Lung microvascular endothelial cell (primary cell): Measurements from ENCODE around the gene ALDH4A1. TPM values are rescaled to one million over a fixed set of nuclear protein-coding genes. Genes with fewer than 3 reads are reported as not detected.
A peak's percentile ranks its signal among the peaks of the same experiment; 100 is the strongest.
"Not testable (repeated sequence)": the region's sequence is repeated elsewhere in the genome, so short reads cannot be mapped to it uniquely, and the experiment has no call there.

Experiments
- DNase-seq, 2 donors: peaks; one replicate each; pipeline versions ENCODE4 v3.0.0 to v3.0.0-alpha.2; 2010; ENCODE audit warnings: low read depth in 2 of 2
- total RNA-seq: library from RNA; depleted of rRNA; stranded (reverse); fragments of >200 nt; gene quantifications from 2 replicates; pipeline ENCODE4 v1.2.1, GENCODE V29; 2014

The ALDH4A1 gene
- total RNA-seq, 1 donor from 2014 or later, result 14.7 TPM

DNA sequence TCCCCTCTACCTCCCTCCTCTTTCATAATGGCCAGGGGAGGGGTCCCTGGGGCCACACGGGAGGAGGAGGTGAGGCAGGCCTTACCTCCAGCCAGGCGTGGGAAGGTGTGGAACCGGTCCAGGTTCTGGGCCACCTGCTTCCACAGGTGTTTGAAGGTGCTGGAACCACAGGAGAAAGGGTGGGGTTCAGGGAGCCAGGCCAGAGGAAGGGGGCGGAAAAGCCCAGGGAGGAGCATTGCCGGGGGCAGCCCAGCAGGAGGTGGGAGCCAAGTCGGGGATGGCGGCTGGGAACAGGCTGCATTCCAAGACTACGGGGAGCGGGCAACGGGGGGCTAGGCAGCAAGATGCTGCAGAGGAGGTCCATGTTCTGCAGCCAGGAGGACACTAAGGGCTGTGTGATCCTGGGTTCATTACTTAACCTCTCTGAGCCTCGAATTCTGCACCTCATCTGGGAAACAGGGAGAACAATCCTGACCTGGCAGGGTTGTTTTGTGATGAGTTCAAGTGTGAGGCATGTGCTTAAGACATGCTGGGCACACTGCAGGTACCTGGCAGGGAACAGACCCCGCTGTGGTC, 23.1 kb downstream of the ALDH4A1 start:
- no peak for DNase-seq

DNA sequence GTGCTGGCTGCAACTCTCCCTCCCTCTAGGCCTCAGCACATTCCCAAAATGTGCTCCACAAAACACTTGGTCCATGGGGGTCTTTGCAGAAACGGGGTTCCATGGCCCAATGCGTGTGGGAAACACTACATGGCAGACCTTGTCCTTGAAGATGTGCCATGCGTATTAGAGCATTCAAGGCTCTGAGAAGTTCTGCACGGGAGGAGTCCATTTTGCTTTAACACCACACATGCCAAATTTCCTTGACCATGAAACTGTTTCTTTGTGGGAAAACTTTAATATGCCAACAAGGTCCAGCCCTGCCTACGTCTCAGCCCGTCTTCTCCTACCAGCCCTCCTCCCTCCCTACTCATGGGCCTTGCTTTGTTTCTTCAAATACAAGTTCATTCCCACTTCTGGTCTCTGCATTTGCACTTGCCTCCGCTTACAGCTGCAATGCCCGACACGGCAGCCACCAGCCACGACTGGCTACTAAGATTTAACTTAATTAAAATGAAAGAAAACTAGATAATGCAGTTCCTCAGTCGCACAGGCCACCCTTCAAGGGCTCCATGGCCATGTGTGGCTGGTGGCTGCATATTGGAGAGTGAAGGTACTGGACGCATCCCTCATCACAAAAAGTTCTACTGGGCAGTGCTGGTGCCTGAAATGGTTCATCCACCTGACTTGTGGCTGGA, 23.7 kb downstream of the ALDH4A1 start:
- no peak for DNase-seq

DNA sequence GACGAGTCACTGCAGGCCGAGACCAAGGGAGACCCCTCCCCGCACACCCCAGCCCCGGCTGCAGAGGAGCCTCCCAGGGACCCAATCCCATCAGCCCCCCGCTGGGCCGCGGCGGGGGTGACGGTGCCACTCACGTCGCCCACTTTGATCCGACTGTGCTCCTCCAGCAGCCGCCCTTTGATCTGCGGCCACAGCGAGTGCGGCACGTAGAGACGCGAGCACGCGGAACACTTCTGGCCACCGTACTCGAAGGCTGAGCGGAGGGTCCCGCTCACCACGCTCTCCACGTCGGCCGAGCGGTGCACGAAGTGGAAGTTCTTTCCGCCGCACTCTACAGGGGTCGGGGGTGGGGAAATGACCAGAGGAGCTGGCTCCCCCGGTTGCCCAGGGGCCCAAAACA, 25.1 kb downstream of the ALDH4A1 start:
- DNase-seq, result no peak

GRCh38 chr1:18876210-18876609, 26.1 kb downstream of the ALDH4A1 start:
- no peak for DNase-seq

DNA sequence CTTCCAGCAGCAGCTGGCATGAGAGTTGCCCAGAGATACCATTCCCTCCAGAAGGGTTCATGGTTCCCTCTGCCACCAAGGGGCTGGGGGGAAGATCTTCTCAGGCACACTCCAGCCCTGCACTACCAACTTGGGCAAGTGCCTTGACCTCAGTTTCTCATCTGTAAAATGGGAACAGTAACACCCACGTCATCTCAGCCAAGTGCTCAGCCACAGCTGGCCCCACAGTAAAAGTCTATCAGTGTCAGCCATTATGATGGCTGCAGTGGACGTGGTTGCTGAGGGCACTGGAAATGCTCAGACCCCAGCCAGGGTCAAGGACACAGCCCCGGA, 26.6 kb downstream of the ALDH4A1 start:
- no peak for DNase-seq

DNA sequence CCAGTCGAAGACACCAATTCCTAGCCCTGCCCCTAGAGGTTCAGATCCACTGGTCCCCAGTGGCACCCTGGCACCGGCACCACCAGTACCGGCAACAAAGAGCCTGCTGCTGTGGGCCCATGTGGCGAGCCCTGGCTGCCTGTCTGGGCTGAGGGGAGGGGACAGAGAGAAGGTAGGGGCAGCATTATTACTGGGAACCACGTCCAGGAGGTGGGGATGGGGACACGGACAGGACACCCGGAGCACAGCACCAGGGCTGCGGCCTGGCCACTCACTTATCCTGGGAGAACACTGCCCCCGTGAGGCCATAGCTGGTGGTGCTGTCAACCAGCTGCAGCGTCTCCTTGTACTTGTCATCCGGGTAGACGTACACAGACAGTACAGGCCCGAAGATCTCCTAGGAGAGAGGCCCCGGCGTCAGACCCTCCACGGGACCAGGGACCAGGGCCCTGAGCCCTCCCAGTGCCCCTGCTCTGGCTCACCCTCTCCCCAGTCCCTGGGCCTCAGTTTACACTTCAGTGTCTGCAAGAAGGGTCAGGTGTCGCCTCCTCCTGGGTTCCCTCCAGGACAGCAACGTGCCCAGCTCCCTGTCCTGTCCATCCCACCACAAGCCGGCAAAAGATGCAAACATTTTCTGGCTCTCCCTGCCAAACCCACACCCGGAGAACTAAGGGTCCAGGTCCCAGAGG, 27.1 kb downstream of the ALDH4A1 start:
- peak; percentile 89 to 91 for DNase-seq

DNA sequence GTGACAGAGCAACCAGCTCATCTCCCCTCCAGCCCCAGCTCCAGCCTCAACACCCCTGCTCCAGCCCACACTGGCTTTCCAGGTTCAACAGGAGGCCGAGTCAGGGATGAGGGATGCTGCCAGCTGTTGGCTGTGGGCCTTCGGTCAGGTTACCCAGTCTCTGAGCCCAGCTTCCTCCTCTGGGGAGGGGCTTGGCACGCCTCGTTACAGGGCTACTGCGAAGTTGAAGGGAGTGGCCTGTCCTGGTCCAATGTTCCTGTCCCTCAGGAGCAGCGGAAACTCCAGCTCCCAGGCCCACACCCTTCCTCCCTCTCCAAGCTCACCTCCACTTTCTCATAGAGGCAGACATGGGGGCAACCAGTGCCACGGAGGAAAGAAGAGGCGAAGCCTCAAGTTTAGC, 27.8 kb downstream of the ALDH4A1 start:
- peak in 1 of 2 donors; percentile 5 for DNase-seq

DNA sequence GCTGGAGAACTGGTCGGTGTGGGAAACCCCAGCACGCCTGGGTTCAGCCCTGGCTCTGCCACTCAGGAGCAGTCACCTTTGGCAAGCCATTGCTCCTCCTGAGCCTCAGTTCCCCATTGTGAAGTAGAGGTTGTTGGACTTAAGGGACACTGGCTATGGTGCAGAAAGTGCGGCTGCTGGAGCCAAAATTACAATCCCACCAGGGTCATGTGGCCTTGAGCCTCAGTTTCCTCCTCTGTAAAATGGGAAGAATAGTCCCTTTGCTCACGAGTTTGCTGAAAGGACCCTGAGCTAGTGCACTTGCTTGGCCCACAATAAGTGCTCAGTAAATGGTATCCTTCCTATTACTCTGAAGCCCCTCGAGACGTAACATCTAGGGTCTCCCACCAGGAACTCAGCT, 28.3 kb downstream of the ALDH4A1 start:
- DNase-seq, result no peak

GRCh38 chr1:18872071-18872611, 30.2 kb downstream of the ALDH4A1 start:
- no peak for DNase-seq

DNA sequence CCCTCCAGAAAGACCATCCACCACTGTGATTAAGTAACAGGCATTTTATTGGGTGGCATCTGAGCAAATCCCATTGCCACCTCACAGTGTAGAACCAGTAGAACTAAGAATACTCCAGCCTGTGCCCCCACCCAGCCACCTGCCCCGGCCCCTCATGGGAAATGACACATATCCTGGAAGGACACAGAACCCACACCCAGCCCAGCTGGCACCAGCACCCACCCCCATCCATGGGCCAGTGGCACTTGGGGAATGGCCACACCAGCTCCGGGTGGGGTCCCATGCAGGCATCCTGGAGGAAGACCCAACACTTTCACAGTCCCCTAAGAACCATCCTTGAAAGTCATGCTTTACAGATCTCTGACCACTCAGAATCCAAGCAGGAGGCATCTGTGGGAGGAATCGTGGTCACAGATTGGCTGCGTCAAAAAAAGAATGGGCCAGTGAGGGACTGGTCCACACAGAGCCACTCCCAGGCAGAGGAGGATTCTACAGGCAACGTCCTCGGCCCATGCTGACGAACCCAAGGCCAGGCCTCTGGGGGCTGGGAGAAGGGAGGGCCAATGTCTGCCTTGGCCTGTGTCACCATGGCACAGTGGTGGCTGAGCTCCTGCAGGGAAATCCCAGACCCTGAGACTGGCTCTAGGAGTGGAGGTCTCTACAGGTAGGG, 30.8 kb downstream of the ALDH4A1 start:
- no peak for DNase-seq

DNA sequence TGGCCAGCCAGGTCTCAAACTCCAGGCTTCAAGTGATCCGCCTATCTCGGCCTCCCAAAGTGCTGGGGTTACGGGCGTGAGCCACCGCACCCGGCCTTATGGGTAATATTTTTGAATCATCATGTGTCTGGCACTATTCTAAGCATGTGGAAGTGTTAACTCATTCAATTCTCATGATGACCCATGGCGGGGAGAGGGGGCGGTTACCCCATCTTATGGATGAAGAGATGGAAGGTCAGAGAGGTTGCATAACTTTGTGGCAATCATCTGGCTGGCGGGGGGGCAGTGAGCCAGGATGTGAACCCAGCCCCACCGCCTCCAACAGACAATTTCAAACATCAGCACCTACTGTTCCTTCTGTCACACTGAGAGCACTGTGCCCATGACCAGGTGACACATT, 31.4 kb downstream of the ALDH4A1 start:
- no peak for DNase-seq

DNA sequence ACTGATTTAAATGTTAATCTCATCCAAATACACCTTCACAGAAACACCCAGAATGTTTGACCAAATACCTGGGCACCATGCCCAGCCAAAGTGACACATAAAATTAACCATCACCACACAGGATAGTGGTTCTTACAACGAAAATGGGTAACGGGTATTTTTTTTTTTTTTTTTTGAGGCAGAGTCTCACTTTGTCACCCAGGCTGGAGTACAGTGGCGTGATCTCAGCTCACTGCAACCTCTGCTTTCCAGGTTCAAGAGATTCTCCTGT, 31.8 kb downstream of the ALDH4A1 start:
- not testable (repeated sequence) for DNase-seq

DNA sequence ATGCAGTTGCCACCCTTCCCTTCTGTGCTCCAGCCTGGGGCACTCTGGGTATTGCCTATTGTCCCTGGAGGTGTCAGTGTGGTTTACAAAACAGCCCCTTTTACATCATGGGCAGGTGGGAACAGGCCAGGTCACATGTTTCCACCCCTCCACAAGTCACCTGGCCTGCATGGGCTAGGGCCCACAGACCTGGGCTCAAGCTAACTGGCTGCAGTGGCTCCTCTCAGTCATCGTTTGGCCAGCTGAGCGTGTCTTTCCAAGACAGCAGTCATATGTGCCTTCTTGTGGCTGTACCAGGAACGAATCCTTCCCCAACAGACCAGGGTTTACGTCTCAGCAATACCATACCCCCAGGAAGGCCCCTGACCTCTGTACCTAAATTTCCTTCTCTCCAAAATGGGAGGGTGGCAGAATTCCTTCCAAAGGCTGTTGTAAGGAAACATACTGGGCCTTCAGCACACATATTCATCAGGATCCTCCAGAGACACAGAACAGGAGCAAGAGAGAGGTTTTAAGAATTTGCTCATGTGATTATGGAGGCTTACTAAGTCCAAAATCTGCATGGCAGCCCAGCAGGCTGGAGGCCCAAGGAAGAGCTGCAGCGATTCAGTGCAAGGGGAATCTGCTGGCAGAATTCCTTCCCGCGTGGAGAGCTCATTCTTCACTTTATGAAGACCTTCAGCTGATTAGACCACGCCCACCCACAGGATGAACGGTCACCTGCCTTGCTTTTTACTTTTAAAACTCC, 32.3 kb downstream of the ALDH4A1 start:
- DNase-seq, result no peak

DNA sequence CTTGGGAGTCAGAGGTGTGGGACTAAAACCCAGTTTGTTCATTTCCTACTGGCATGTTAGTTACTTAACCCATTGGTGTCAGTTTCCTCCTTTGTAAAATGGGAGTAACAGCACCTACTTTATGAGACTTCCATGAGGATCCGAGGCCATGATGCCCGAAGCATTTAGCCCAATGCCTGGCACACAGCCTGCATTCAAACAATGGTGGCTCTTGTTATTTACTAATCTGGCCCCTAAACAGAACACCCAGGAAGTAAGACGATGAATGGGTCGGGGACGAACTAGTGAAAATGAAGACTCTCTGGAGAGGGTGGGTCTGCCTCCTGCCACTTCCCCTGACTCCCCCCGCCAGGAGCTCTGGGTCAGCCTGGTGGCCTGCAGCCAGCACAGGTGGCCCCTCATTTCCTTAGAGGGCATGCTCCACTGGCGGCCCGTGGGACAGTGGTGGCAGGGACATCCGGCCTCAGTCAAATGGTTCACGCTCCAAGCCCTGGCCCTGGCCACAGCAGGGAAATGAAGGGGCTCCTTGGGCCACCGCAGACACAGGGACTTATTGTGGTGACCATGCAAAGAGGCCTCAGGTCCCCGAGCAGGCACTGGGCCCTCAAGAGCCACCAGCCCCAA, 33.4 kb downstream of the ALDH4A1 start:
- DNase-seq, result no peak

DNA sequence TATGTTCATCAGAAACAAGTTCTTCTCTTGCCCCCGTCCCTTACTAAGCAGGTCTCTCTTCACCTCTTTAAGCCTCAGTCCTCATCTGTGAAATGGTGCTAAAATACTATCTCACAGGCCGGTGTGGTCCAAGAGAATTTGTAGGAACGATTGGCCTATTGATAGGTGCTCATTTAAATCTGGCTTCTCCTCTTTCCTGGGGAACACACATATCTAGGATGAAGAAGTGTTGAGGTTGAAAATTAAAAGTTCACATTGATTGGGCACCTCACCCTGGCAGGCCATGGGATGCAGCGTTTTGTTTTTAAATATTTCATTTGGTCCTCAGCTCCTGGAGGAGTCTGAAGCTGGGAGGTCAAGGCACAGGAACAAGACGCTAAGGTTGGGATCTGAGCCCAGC, 34.0 kb downstream of the ALDH4A1 start:
- DNase-seq, result no peak

DNA sequence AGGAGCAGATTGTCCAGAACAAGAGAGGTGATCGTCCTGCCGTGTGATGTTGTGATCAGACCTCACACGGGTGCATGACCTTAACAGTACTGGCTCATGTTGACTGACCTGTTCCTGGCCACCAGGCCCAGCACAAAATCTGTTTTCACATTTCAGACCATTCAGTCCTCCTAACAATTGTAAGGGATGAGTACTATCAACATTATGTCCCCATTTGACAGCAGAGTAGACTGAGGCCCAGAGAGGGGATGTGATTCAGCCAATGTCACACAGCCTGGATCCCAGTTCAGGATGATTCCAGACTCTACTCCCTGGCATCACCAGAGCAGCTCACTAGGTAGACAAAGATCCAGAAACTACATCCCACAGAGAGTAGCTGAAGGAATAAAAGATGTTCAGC, 35.5 kb downstream of the ALDH4A1 start:
- no peak for DNase-seq

- DNase-seq, result no peak
Measured at GRCh38 chr1:18866314-18866713, 36.0 kb downstream of the ALDH4A1 start.

DNA sequence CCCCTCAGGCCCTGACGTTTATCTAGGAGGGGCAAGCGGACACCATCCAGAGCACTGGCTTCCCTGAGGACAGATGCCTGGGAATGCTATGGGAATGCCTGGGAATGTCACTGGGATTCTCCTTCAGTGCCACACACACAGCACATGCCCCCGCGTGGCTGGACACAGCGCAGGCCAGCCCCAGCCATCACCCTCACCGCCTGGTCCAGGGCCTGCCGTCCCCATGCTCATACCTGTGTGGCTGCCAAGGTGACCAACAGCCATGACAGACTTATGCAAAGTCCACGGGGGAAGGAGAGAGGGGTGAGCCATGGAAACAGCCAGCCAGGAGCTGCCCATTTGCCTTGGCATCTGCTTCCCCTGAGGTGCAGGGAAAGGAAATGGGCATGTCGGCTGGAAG, 37.2 kb downstream of the ALDH4A1 start:
- no peak for DNase-seq

DNA sequence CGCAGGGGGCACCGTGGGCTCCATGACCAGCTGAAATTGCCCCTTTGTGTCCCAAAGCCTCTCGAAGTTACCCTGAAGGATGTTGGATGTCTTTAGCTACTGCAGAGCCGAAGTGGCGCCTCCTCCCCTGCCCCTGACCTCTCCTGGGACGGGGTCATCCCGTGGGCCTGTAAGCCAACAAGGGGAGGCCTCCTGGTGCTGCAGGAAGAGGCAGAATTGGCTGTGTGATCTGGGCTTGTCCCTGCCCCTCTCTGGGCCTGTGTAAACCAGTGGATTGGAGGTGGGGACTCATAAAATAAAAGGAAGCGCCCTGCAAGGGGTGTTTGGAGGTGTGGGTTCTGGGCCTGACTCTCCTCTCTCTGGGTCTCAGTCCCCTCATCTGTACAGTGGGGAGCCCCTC, 40.8 kb downstream of the ALDH4A1 start:
- DNase-seq, result no peak

DNA sequence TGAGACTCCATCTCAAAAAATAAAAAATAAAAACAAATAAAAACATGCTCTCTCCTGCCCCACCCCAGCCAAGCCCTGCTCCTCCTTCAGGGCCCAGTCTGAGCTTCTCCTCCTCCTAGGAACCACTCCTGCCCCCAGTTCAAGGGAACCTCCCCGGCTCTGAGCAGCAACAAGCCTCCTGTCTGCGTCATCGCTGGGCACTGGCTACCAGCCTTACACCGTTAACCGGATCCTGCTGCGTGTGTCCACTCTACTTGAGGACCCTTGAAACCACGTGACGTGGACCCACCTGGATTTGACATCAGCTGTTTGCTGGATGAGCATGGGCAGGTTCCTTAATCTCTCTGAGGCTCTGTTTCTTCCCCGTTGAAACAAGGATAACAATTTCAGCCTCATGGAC, 41.3 kb downstream of the ALDH4A1 start:
- no peak for DNase-seq

DNA sequence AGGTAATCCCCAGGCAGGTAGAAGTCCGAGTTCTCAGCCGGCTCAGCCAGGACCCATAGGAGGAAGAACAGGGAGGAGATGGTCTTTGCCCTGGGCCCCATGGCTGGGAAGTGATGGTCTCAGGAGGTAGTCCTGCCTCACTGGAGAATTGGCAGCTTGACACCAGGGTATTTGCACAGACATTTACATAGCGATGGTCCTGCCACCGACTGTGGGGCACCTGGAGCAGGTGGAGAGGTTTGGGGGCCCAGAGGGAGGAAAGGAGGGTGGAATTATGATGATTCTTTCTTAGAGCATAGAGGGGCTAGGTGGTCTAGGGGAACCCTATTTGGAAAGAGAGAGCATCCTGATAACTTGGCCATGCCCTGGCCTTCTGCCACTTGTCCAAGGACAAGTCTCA, 42.8 kb downstream of the ALDH4A1 start, which contains the start of gene TAS1R2:
Gene TAS1R2 (minus strand): TSS at position 101 of the 400 bp plus-strand sequence. CDS start 0 bp downstream, at position 101.
- no peak for DNase-seq
